Erythroblast (primary cell): ENCODE data around the gene ODAPH.

Experiments used
- GATA1 ChIP-seq: IDR thresholded peaks from 2 replicates; pipeline ENCODE4 v1.6.1; 2011; ENCODE audit warnings: low read depth, mild to moderate bottlenecking, control low read depth, low read length, moderate library complexity
- POLR2A ChIP-seq: IDR thresholded peaks from 2 replicates; pipeline ENCODE4 v1.6.1; 2011; ENCODE audit warnings: mild to moderate bottlenecking, low read length

GRCh38 chr4:75552452-75552851, 3.4 kb upstream of the ODAPH start:
- TF ChIP-seq POLR2A (no peak), GATA1 (no peak)
